Endodermal cell (in vitro differentiated cells): ENCODE results near the gene WDR54. TPM values are rescaled to one million over a fixed set of nuclear protein-coding genes. Genes with fewer than 3 reads are reported as not detected.
A peak's percentile ranks its signal among the peaks of the same experiment; 100 is the strongest.

Experiments
- DNase-seq: peaks from one replicate; pipeline ENCODE4 v3.0.0-alpha.2; 2017
- H3K27ac ChIP-seq: 2 replicates; pipeline ENCODE4 v1.5.1; 2013; ENCODE audit warnings: mild to moderate bottlenecking, low read depth, low read length, moderate library complexity
- H3K27me3 ChIP-seq: 2 replicates; pipeline ENCODE4 v1.6.1; 2013; ENCODE audit warnings: mild to moderate bottlenecking, low read length, moderate library complexity; ENCODE audit not compliant: insufficient read depth, control insufficient read depth, poor library complexity, severe bottlenecking
- H3K36me3 ChIP-seq: 2 replicates; pipeline ENCODE4 v1.7.0; 2013; ENCODE audit warnings: mild to moderate bottlenecking, low read length, moderate library complexity; ENCODE audit not compliant: control insufficient read depth, insufficient read depth
- H3K4me1 ChIP-seq: one replicate; pipeline ENCODE4 v1.7.0; 2013; ENCODE audit warnings: low read length; ENCODE audit not compliant: control insufficient read depth, insufficient read depth
- H3K4me3 ChIP-seq: 2 replicates; pipeline ENCODE4 v1.5.1; 2013; ENCODE audit warnings: mild to moderate bottlenecking, low read length, moderate library complexity
- H3K9ac ChIP-seq: 2 replicates; pipeline ENCODE4 v1.6.1; 2013; ENCODE audit warnings: mild to moderate bottlenecking, low read length, moderate library complexity; ENCODE audit not compliant: poor library complexity, severe bottlenecking; ENCODE audit errors: extremely low read depth
- H3K9me3 ChIP-seq: 2 replicates; pipeline ENCODE4 v1.6.1; 2013; ENCODE audit warnings: mild to moderate bottlenecking, low read length, moderate library complexity; ENCODE audit not compliant: control insufficient read depth
- H3K27ac Mint-ChIP-seq: 2 replicates; pipeline ENCODE4 v1.8.0; 2020; ENCODE audit warnings: mixed read lengths
- H3K27me3 Mint-ChIP-seq: 2 replicates; pipeline ENCODE4 v1.8.0; 2021; ENCODE audit warnings: mild to moderate bottlenecking, mixed read lengths; ENCODE audit not compliant: insufficient read depth
- H3K36me3 Mint-ChIP-seq: 2 replicates; pipeline ENCODE4 v1.8.0; 2020; ENCODE audit warnings: low read depth, mixed read lengths
- H3K4me1 Mint-ChIP-seq: 2 replicates; pipeline ENCODE4 v1.8.0; 2020; ENCODE audit warnings: mixed read lengths
- H3K4me3 Mint-ChIP-seq: 2 replicates; pipeline ENCODE4 v1.8.0; 2020; ENCODE audit warnings: mild to moderate bottlenecking, moderate library complexity, mixed read lengths
- H3K9me3 Mint-ChIP-seq: 2 replicates; pipeline ENCODE4 v1.8.0; 2020; ENCODE audit warnings: mild to moderate bottlenecking, mixed read lengths
- WGBS, 2 experiments: methylation state at CpG; one replicate each; pipeline versions ENCODE4 v1.1.5 to v1.1.7; 2013; ENCODE audit warnings: missing lambda C conversion rate in 2 of 2, mixed read lengths in 1 of 2; ENCODE audit not compliant: insufficient coverage in 1 of 2, insufficient read length in 1 of 2; 5-methylcytosine and 5-hydroxymethylcytosine counted together
- total RNA-seq, 2 donors: library from RNA; stranded (reverse); fragmentation: NEBNext Ultra II Directional in 1 of 2; extraction: Animal tissue kit (Norgen Biotek cat#: 25700) in 1 of 2; gene quantifications; 2 replicates in 1 of 2; 3 replicates in 1 of 2; pipeline ENCODE4 v1.2.1, GENCODE V29; 2021
- TF ChIP-seq, protein P1 (sequence below): fragments of 200-600 bp; sonication (generic); conservative IDR thresholded peaks from 2 replicates; pipeline ENCODE4 v1.5.0; 2021; ENCODE audit warnings: antibody characterized with exemption, mild to moderate bottlenecking

WDR54 gene
- total RNA-seq, 2 donors from 2014 or later: 43.1 to 69.4 TPM

GRCh38 chr2:74439803-74440377 lies 18.4 kb downstream of the WDR54 start:
- H3K27ac Mint-ChIP-seq: peak overlapping the region; percentile 99
- H3K9me3 Mint-ChIP-seq: no peaks in the 10 kb centered on the region
- H3K27me3 Mint-ChIP-seq: no peaks in the 10 kb centered on the region
- Histone ChIP-seq H3K4me1 (peaks cover 12% of the 10 kb centered on the region), H3K27ac (peak overlapping the region; percentile 98), H3K9ac (peak overlapping the region; percentile 95), H3K9me3 (no peaks in the 10 kb centered on the region), H3K4me3 (peak overlapping the region; percentile 96), H3K27me3 (no peaks in the 10 kb centered on the region), H3K36me3 (peaks cover 46% of the 10 kb centered on the region)
- WGBS, 2 experiments: 3 to 38% methylated on average over 5 to 14 of the region's 14 CpGs
- TF ChIP-seq, protein P1, sequence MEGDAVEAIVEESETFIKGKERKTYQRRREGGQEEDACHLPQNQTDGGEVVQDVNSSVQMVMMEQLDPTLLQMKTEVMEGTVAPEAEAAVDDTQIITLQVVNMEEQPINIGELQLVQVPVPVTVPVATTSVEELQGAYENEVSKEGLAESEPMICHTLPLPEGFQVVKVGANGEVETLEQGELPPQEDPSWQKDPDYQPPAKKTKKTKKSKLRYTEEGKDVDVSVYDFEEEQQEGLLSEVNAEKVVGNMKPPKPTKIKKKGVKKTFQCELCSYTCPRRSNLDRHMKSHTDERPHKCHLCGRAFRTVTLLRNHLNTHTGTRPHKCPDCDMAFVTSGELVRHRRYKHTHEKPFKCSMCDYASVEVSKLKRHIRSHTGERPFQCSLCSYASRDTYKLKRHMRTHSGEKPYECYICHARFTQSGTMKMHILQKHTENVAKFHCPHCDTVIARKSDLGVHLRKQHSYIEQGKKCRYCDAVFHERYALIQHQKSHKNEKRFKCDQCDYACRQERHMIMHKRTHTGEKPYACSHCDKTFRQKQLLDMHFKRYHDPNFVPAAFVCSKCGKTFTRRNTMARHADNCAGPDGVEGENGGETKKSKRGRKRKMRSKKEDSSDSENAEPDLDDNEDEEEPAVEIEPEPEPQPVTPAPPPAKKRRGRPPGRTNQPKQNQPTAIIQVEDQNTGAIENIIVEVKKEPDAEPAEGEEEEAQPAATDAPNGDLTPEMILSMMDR: no peak
- H3K36me3 Mint-ChIP-seq: peaks cover 27% of the 10 kb centered on the region
- peak overlapping the region; percentile 96 for H3K4me3 Mint-ChIP-seq
- H3K4me1 Mint-ChIP-seq: peaks cover 38% of the 10 kb centered on the region
- DNase-seq: no peak

DNA sequence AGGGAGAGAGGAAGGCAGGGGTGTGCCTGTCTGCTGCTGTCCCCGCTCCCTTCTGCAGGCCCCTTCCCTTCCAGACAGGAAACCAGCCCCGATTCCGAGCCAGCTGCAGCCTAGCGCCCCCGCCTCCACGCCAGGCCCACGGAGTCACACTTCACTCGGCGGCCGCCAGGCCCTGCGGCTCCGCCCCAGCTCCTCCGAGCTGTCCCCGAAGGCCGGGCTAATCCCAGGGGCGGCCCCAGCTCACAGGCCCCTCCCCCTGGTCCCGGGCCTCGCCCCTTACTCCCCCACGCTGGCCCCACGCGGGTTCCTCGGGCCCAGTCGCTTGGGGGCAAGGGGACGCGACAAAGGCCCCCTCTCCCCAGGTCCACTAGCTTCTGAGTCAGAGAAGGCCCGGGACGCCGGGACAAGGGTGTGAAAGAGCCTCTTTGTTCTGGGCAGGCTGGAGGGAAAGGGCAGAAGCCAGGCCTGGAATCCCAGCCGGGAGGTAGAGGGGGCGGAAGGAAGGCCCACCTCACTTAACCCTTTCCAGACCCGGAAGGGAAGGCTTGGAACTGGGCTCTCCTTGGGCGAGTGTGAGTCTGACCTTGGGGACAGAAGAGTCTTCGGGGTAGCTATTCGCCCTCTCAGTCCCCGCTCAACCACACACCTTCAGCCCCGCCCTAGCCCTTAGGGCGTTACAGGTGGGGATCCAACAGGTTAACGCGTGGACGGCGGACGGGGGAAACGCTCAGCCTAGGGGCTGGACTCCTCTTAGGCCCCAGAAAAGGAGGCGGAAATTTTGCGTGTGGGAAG lies 19.0 kb downstream of the WDR54 start:
- Mint-ChIP-seq H3K4me3 (peak overlapping the region; percentile 96), H3K27ac (peak overlapping the region; percentile 99), H3K9me3 (no peaks in the 10 kb centered on the region), H3K4me1 (peaks cover 38% of the 10 kb centered on the region), H3K27me3 (no peaks in the 10 kb centered on the region), H3K36me3 (peaks cover 24% of the 10 kb centered on the region)
- peak; percentile 95 for DNase-seq
- peaks cover 12% of the 10 kb centered on the region for H3K4me1 ChIP-seq
- peak overlapping the region; percentile 98 for H3K27ac ChIP-seq
- TF ChIP-seq, protein P1: peak; percentile 51
- peak overlapping the region; percentile 95 for H3K9ac ChIP-seq
- H3K9me3 ChIP-seq: no peaks in the 10 kb centered on the region
- peaks cover 39% of the 10 kb centered on the region for H3K36me3 ChIP-seq
- WGBS, 2 experiments: 0 to 5% methylated on average over 15 to 45 of the region's 45 CpGs
- H3K27me3 ChIP-seq: no peaks in the 10 kb centered on the region
- peak overlapping the region; percentile 96 for H3K4me3 ChIP-seq

DNA sequence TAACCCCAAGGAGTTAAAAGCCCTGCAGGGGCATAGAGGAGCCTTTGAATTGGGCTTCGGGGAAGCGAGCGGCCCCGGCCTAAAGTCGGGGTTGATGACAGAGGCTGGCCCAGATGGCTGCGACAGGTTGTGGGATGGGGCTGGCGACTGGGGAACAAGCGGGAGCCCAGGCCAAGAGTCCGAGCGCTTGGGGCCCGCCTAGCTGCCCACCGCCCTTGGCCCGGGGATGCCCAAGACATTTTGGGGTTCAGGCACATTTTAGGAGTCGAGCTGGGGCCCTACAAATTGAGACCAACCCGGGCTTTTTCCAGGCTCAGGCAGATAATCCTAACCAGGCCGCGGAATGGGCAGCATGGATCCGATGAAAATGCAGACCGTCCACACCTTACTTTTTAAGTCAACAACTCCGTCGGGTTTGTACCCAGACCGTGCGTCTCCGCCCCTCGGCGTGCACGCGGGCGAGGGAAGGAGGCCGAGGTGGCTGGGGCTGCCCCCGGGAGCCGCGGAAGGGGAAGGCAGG lies 19.7 kb downstream of the WDR54 start:
- Mint-ChIP-seq H3K4me1 (peaks cover 38% of the 10 kb centered on the region), H3K9me3 (no peaks in the 10 kb centered on the region), H3K27me3 (no peaks in the 10 kb centered on the region), H3K27ac (peak overlapping the region; percentile 99), H3K4me3 (peak overlapping the region; percentile 96), H3K36me3 (peaks cover 18% of the 10 kb centered on the region)
- WGBS, 2 experiments: 1 to 2% methylated on average over 23 to 33 of the region's 33 CpGs
- Histone ChIP-seq H3K9me3 (no peaks in the 10 kb centered on the region), H3K4me1 (peaks cover 12% of the 10 kb centered on the region), H3K36me3 (peaks cover 33% of the 10 kb centered on the region), H3K4me3 (peak overlapping the region; percentile 96), H3K9ac (peak overlapping the region; percentile 95), H3K27ac (peak overlapping the region; percentile 98), H3K27me3 (no peaks in the 10 kb centered on the region)
- DNase-seq: peak; percentile 78
- TF ChIP-seq, protein P1: no peak
